CD4-positive, alpha-beta T cell treated with Interleukin-6 for 4 hours (primary cell): ENCODE measurements around the gene PLCXD1.
"Not testable (repeated sequence)": the region's sequence is repeated elsewhere in the genome, so short reads cannot be mapped to it uniquely, and the experiment has no call there.

Experiments
- DNase-seq: peaks from one replicate; pipeline ENCODE4 v3.0.0-alpha.2; 2020; ENCODE audit warnings: mixed read lengths

PLCXD1 gene

DNA sequence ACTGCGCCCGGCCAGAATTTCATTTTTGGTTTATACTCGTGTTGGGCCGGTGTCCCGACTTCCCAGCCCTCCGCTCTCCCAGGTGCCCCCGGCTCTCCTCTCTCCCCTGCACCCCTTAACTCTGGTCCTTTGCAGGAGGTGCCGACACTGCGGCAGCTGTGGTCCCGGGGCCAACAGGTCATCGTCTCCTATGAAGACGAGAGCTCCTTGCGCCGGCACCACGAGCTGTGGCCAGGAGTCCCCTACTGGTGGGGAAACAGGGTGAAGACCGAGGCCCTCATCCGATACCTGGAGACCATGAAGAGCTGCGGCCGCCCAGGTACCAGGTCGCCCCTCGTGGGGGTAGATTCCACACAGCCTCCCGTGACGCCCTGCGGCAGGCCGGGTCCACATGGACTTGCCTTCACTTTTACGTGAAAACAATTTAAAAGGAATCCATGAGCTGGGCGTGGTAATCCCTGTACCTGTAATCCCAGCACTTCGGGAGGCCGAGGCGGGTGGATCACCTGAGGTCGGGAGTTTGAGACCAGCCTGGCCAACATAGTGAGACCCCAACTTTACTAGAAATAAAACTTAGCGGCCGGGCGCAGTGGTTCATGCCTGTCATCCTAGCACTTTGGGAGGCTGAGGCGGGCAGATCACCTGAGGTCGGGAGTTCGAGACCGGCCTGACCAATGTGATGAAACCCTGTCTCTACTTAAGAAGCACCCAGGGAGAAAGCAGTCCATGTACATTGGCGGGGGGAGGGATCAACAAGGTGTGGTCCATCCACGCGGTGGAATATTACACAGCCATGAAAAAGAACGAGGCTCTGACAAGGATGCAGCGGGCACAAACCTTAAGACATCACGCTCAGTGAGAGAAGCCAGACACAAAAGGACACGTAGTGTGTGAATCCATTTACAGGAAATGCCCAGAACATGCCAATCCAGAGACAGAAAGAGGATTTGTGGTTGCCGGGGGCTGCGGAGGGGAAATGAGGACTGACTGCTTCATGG lies 12.0 kb downstream of the PLCXD1 start:
- DNase-seq = no peak

- no peak for DNase-seq
Observed at GRCh38 chrX:295136-295535, 14.0 kb downstream of the PLCXD1 start.

DNA sequence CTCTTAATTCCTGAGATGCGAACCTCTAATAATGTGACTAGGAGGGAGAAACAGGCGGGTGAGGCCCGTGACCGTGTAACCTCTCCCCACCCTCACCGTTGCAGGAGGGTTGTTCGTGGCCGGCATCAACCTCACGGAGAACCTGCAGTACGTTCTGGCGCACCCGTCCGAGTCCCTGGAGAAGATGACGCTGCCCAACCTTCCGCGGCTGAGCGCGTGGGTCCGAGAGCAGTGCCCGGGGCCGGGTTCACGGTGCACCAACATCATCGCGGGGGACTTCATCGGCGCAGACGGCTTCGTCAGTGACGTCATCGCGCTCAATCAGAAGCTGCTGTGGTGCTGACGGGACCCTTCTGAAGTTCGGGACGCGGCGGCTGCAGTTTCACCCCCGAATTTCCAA lies 17.8 kb downstream of the PLCXD1 start:
- no peak for DNase-seq

GRCh38 chrX:300334-300733 lies 19.2 kb downstream of the PLCXD1 start:
- no peak for DNase-seq

DNA sequence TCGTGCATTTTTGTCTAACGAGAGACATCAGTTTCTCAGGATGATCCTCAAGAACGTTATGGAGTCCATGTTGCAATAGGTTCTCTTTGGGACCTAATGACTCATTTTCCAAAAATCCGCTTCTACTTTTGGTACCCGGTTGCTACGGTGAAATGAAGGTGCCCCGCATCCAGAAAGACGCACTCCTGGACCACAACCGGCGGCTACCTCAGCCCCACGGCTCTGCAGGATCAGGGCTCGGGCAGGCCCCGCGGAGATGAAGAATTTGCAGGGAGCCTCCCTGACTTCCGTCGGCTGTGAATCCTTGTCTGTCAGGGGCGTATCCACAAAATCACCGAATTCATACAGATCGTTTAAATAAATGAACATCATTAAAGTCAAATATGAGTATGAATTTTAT lies 21.8 kb downstream of the PLCXD1 start:
- no peak for DNase-seq

DNA sequence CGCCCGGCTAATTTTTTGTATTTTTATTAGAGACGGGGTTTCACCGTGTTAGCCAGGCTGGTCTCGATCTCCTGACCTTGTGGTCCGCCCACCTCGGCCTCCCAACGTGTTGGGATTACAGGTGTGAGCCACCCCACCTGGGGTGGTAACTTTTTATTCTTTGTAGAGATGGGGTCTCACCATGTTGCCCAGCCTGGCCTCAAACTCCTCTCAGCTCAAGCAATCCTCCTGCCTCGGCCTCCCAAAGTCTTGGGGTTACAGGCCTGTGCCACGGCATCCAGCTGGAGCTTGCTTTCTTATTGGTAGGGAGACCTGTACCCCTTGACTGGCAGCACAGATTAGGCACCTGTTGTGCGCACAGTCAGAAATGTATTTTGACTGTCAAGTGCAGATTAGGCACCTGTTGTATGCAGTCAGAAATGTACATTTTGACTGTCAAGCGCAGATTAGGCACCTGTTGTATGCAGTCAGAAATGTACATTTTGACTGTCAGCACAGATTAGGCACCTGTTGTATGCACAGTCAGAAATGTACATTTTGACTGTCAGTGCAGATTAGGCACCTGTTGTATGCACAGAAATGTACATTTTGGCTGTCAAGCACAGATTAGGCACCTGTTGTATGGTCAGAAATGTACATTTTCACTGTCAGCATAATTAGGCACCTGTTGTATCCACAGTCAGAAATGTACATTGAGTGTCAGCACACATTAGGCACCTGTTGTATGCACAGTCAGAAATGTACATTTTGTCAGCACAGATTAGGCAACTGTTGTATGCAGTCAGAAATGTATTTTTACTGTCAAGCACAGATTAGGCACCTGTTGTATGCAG lies 24.8 kb downstream of the PLCXD1 start:
- not testable (repeated sequence) for DNase-seq

GRCh38 chrX:306614-307251 lies 25.6 kb downstream of the PLCXD1 start:
- DNase-seq = not testable (repeated sequence)

GRCh38 chrX:307261-308111 lies 26.3 kb downstream of the PLCXD1 start:
- no peak for DNase-seq

- no peak for DNase-seq
Observed at GRCh38 chrX:308821-309520, 27.8 kb downstream of the PLCXD1 start.

GRCh38 chrX:310621-311155 lies 29.5 kb downstream of the PLCXD1 start:
- no peak for DNase-seq

DNA sequence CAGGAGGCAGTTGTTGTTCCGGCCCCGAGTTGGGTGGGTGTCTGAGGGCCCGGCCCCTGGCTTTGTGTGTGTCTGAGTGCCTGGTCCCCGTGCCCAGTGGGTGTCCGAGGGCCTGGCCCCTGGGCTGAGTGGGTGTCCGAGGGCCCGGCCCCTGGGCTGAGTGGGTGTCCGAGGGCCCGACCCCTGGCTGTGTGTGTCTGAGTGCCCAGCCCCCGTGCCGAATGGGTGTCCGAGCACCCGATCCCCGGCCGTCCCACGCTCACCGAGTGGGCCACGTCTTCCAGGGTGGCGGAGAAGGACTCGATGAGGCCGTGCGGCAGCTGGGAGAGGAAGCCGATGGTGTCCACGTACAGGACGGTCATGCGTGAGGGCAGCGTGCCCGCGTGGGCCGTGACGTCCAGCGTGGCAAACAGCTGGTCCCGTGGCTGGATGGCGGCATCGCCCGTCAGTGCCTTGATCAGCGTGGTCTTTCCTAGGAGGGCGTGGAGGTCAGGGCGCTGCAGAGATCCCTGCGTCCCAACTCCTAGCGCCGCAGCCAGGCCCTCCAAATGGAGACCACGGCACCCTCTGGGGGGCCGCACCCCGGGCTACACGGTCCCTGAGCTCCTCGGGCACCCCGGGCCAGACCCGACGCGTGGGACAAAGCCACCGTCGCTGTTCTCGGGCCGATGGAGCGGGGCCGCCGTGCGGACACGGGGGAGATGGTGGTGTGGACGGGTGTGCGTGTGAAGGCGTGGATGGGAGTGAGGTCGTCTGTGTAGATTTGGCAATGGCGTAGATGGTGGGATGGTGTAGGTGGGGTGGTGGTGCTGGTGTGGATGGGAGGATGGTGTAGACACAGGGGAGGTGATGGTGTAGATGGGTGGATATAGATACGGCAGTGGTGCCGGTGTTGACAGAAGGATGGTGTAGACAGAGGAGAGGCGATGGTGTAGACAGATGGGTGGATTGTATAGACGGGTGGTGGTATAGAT lies 30.3 kb downstream of the PLCXD1 start:
- DNase-seq = no peak

DNA sequence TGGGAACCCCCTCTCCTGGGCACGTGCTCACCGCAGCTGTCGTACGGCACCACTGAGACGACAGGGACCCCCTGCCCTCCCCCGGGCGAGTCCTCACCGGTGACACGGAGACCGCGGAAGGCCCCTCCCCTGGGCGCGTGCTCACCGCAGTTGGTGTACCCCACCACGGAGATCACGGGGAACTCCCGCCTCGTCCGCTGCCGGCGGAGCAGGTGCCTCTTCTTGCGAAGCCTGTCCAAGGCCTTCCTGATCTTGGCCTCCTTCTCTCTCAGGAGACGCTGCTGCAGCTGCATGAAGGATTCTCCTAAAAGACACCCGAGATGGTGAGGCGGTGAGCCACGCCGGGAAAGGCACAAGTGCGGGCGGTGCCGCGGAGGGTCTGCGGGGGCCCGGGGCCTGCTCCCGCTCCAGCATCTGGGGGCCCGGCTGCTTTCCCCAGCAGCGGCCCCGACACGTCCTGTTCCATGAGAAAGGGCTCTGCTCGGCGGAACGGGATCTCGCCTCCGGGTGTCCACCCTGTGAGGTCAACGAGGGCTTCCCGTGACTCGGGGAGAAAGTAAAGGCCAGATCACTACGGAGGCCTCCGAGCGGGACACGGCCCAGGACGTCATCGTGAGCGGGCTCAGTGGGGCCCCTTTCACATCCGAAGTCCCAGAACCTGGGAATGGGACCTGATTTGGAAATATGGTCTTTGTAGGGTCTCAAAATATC lies 31.6 kb downstream of the PLCXD1 start:
- DNase-seq = no peak

- no peak for DNase-seq
Observed at GRCh38 chrX:313546-313945, 32.4 kb downstream of the PLCXD1 start.

DNA sequence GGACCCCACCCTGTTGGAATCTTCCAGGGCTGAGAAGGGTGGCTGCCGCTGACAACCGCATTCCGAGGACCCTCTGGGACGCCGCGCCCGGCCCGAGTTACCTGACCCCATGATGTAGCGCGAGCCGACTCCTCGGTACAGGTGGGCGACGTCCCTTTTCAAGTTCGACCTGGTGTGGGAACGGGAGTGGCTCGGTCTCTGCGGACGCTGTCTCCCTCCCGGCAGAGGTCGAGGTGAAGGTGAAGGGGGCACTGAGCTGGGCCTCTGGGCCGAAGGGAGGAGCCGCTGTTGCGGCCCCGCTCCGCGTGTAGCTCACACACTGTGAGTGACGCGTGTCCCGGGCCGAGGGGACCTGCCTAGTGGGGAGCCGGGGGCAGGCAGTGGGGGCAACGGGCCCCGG lies 32.9 kb downstream of the PLCXD1 start:
- no peak for DNase-seq

DNA sequence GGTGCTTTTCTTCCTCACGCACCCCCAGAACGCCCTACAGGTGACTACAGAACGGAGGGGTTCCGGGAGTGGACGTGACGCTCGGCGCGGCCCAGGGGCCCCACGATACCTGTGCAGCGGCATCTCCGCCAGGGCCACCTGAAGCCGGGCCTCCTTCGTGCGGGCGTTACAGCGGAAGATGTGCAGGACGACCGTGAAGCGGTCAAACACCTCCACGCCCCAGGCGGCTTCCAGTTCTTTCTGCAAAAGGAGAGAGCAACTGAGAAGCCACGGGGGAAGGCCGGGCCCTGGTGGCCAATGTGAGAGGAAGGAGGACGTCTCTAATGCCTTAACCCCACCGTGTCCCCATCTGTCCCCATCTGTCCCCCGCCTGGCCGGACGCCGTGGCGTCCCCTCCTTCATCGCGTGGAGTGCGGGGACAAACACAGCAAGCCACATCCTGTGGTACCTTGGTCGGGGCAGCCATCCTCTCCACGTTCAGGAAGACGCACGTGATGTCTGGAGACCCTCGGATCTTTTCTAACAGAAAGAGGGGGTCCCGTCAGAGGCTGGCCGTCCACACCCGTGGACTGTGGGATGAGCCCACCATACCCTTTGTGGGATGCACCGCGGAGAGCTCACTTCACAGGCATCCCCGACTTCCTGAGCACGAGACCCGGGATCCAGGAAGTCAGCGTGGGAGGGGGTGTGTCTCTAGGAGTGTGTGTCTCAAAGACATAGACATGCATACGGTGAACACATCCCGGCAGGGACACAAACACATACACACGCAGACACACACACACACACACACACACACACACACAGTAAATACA lies 33.8 kb downstream of the PLCXD1 start:
- no peak for DNase-seq

DNA sequence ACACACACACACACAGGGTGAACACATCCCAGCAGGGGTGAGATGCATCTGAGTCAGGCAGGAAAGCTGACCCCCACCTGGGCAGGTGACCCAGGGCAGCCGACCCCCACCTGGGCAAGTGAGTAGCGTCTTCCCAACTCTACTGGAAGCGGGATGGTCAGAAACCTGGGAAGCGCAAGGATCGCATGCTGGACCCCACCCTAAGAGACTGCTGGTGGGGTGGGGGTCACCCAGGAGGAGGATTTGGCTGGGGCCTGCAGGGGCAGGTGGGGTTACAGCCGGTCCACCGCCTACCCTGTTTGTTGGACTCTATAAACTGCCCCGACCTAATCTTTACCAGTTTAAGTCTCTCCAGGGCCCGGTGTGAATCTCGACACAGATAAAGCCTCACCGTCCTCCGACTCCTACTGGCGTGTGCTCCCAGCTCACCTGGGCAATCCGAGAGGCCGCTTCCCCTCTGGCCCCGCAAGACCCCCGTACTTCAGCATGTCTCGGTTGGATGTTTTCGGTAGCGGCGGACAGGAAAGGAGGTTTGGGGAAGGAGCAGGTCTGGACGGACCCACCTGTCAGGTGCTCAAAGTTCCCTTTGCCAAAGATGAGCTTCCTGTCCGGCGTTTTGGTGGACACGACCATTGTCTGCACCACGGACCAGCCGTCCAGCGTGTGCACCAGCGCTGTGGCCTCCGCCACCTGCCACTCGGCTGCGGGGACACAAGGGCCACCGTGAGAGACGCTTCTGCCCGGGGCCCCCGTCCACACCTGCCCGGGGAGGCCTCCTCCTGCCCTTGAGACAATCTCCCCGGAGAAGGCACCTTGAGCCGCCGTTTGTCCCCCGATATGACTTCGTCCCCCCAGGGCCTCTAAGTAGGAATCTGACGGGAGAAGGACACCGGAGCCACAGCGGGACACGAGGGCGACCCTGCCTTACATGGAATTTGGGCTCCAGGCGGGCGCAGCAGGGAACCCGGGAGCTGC lies 35.5 kb downstream of the PLCXD1 start:
- no peak for DNase-seq

GRCh38 chrX:317424-318067 lies 36.4 kb downstream of the PLCXD1 start:
- DNase-seq = no peak
